ENCODE data around the gene DUSP28.

DNA sequence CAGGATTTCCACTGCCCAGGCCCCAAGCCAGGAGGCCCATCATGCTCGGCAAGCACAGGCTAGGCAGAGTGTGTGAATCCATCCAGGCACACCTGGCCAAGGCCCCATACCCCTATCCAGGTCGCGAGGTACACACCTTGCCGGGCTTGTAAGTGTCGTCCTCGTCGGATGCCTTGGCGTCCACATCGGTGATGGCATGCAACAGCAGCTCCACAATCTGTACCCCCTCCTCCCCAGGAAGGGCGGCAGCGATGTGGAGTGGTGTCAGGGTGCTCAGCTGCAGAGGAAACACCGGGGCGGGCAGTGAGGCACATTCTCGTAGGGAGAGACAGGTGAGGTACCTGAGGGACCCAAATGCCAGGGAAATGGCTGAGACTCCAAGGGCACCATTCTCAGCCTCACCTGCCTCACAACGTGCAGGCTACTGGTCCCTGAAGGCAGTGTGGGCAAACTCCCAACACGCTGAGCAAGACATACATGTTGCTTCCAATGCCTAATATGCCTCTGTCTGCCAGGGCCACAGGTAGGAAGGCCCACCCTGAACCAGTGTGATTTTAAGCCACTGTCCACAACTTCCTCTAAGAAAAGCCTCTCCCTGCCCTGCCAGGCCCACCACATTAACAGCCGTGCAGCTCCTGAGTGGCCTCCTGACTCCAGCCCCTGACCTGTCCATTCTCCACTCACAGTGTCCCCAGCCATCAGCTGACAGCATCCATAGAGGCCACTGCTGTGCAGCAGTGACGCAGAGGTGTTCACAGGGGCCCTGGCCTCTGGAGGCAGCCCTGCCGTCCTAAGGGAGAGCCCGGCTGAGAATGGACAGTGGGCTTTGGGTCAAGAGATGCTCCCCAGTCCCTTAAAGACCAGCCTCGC, 47.3 kb upstream of the DUSP28 start:
- no peak for TF ChIP-seq CTCF (IDR thresholded peaks at IDR 0.05)
- TF ChIP-seq POLR2A (IDR thresholded peaks at IDR 0.05), result no peak
